ENCODE data around the gene HOXA1.

The HOXA1 gene

GRCh38 chr7:27097686-27098577, 2.1 kb upstream of the HOXA1 start:
- peaks cover 9% of the 10 kb centered on the region; the same call in 1 of the 2 replicates for H3K36me3 ChIP-seq
- no peak for TF ChIP-seq CTCF (IDR thresholded peaks at IDR 0.05; ENCODE audit: low read depth, low read length)
- H3K9me3 ChIP-seq (ENCODE audit: severe bottlenecking): no peaks in the 10 kb centered on the region
- peak overlapping the region; percentile 80 for H3K4me3 ChIP-seq (ENCODE audit: low read depth, low read length)
- peak overlapping the region; percentile 78 for H3K27ac ChIP-seq
- no peak for DNase-seq
- H3K27me3 ChIP-seq (ENCODE audit: insufficient read depth, low read depth, severe bottlenecking): peaks cover 79% of the 10 kb centered on the region

GRCh38 chr7:27096768-27097514, 1.1 kb upstream of the HOXA1 start:
- Histone ChIP-seq H3K4me3 (ENCODE audit: low read depth, low read length) (peak overlapping the region; percentile 80), H3K27me3 (ENCODE audit: insufficient read depth, low read depth, severe bottlenecking) (peaks cover 79% of the 10 kb centered on the region), H3K27ac (peak overlapping the region; percentile 78), H3K9me3 (ENCODE audit: severe bottlenecking) (no peaks in the 10 kb centered on the region), H3K36me3 (peaks cover 9% of the 10 kb centered on the region; the same call in 1 of the 2 replicates)
- DNase-seq: no peak
- 0 out of 2 replicates have a peak, but pooled peaks have one; percentile 0 for TF ChIP-seq CTCF (IDR thresholded peaks at IDR 0.05; ENCODE audit: low read depth, low read length)

GRCh38 chr7:27095050-27095896, 527 bp downstream of the HOXA1 start:
- Histone ChIP-seq H3K4me3 (ENCODE audit: low read depth, low read length) (peak overlapping the region; percentile 80), H3K27ac (peak overlapping the region; percentile 30; the same call in 1 of the 2 replicates), H3K36me3 (peaks cover 8% of the 10 kb centered on the region; the same call in 1 of the 2 replicates), H3K27me3 (ENCODE audit: insufficient read depth, low read depth, severe bottlenecking) (peaks cover 62% of the 10 kb centered on the region), H3K9me3 (ENCODE audit: severe bottlenecking) (no peaks in the 10 kb centered on the region)
- no peak for TF ChIP-seq CTCF (IDR thresholded peaks at IDR 0.05; ENCODE audit: low read depth, low read length)
- DNase-seq: no peak

GRCh38 chr7:27094304-27095049, 1.3 kb downstream of the HOXA1 start:
- TF ChIP-seq CTCF (IDR thresholded peaks at IDR 0.05; ENCODE audit: low read depth, low read length): no peak
- DNase-seq: no peak
- Histone ChIP-seq H3K27me3 (ENCODE audit: insufficient read depth, low read depth, severe bottlenecking) (peaks cover 54% of the 10 kb centered on the region), H3K36me3 (peaks cover 2% of the 10 kb centered on the region; the same call in 1 of the 2 replicates), H3K4me3 (ENCODE audit: low read depth, low read length) (no peak overlapping the region), H3K9me3 (ENCODE audit: severe bottlenecking) (no peaks in the 10 kb centered on the region), H3K27ac (no peak overlapping the region)

Measured in WERI-Rb-1 (cell line).